H9 (cell line): ENCODE results near the gene MINDY4B. TPM values are rescaled to one million over a fixed set of nuclear protein-coding genes. Genes with fewer than 3 reads are reported as not detected.

Source experiments
- DNase-seq: peaks from one replicate; pipeline ENCODE4 v3.0.0-alpha.2; 2017
- H2AFZ ChIP-seq: one replicate; pipeline ENCODE4 v1.6.1; 2013; ENCODE audit warnings: mild to moderate bottlenecking, low read length, control low read depth, moderate library complexity
- H2AK5ac ChIP-seq: 2 replicates; pipeline ENCODE4 v1.6.1; 2013; ENCODE audit warnings: low read length, control low read depth, mixed read lengths; ENCODE audit not compliant: insufficient read length
- H2BK120ac ChIP-seq: one replicate; pipeline ENCODE4 v1.6.1; 2013; ENCODE audit warnings: low read depth, mild to moderate bottlenecking, low read length, control low read depth, inconsistent platforms; ENCODE audit not compliant: poor library complexity, severe bottlenecking
- H2BK12ac ChIP-seq: 2 replicates; pipeline ENCODE4 v1.6.1; 2013; ENCODE audit warnings: low read length, control low read depth, mixed read lengths, low read depth; ENCODE audit not compliant: insufficient read length
- H2BK15ac ChIP-seq: 2 replicates; pipeline ENCODE4 v1.6.1; 2013; ENCODE audit warnings: low read depth, low read length, control low read depth
- H2BK20ac ChIP-seq: one replicate; pipeline ENCODE4 v1.6.1; 2013; ENCODE audit warnings: low read depth, mild to moderate bottlenecking, low read length, control low read depth, inconsistent platforms; ENCODE audit not compliant: poor library complexity, severe bottlenecking
- H2BK5ac ChIP-seq: 2 replicates; pipeline ENCODE4 v1.6.1; 2013; ENCODE audit warnings: low read length, control low read depth, mixed read lengths; ENCODE audit not compliant: insufficient read length
- H3K14ac ChIP-seq: 2 replicates; pipeline ENCODE4 v1.6.1; 2013; ENCODE audit warnings: low read length, control low read depth; ENCODE audit not compliant: insufficient read depth
- H3K18ac ChIP-seq: 2 replicates; pipeline ENCODE4 v1.6.1; 2013; ENCODE audit warnings: low read depth, mild to moderate bottlenecking, mixed read lengths, low read length, control low read depth; ENCODE audit not compliant: insufficient read length
- H3K23ac ChIP-seq: 2 replicates; pipeline ENCODE4 v1.6.1; 2013; ENCODE audit warnings: low read length, control low read depth, mixed read lengths, low read depth; ENCODE audit not compliant: insufficient read length
- H3K23me2 ChIP-seq: 2 replicates; pipeline ENCODE4 v1.6.1; 2013; ENCODE audit warnings: low read depth, mild to moderate bottlenecking, mixed read lengths, low read length, control low read depth; ENCODE audit not compliant: insufficient read length, poor library complexity, severe bottlenecking
- H3K27ac ChIP-seq: 2 replicates; pipeline ENCODE4 v1.5.1; 2013; ENCODE audit warnings: low read length, control low read depth, mixed read lengths, low read depth; ENCODE audit not compliant: insufficient read length
- H3K27me3 ChIP-seq: 2 replicates; pipeline ENCODE4 v1.6.1; 2013; ENCODE audit warnings: low read length, control low read depth, inconsistent platforms; ENCODE audit not compliant: insufficient read depth
- H3K4ac ChIP-seq: 2 replicates; pipeline ENCODE4 v1.6.1; 2013; ENCODE audit warnings: low read depth, mild to moderate bottlenecking, control low read depth, inconsistent platforms, low read length, moderate library complexity
- H3K4me1 ChIP-seq: 2 replicates; pipeline ENCODE4 v1.6.1; 2013; ENCODE audit warnings: low read length, control low read depth, inconsistent platforms; ENCODE audit not compliant: insufficient read depth
- H3K4me2 ChIP-seq: 2 replicates; pipeline ENCODE4 v1.6.1; 2013; ENCODE audit warnings: low read length, control low read depth, mixed read lengths; ENCODE audit not compliant: insufficient read length, insufficient read depth
- H3K56ac ChIP-seq: 2 replicates; pipeline ENCODE4 v1.6.1; 2013; ENCODE audit warnings: low read depth, mild to moderate bottlenecking, mixed read lengths, low read length, control low read depth; ENCODE audit not compliant: insufficient read length
- H3K79me1 ChIP-seq: 2 replicates; pipeline ENCODE4 v1.6.1; 2013; ENCODE audit warnings: low read depth, mild to moderate bottlenecking, moderate library complexity, low read length, control low read depth, inconsistent platforms; ENCODE audit not compliant: insufficient read depth, poor library complexity, severe bottlenecking
- H3K79me2 ChIP-seq: 2 replicates; pipeline ENCODE4 v1.6.1; 2013; ENCODE audit warnings: low read length, control low read depth, inconsistent platforms; ENCODE audit not compliant: insufficient read depth
- H3K9ac ChIP-seq: 2 replicates; pipeline ENCODE4 v1.6.1; 2013; ENCODE audit warnings: low read length, control low read depth, mixed read lengths; ENCODE audit not compliant: insufficient read length; ENCODE audit errors: extremely low read depth
- H3K9me3 ChIP-seq: one replicate; pipeline ENCODE4 v1.6.1; 2013; ENCODE audit warnings: low read depth, low read length, inconsistent platforms; ENCODE audit not compliant: control insufficient read depth
- H3T11ph ChIP-seq: one replicate; pipeline ENCODE4 v1.6.1; 2013; ENCODE audit warnings: mild to moderate bottlenecking, low read length, control low read depth, inconsistent platforms
- H4K20me1 ChIP-seq: one replicate; pipeline ENCODE4 v1.6.1; 2013; ENCODE audit not compliant: control insufficient read depth, insufficient read length, insufficient read depth
- H4K5ac ChIP-seq: 2 replicates; pipeline ENCODE4 v1.6.1; 2013; ENCODE audit warnings: low read depth, mild to moderate bottlenecking, mixed read lengths, low read length, control low read depth; ENCODE audit not compliant: insufficient read length
- H4K8ac ChIP-seq: replicated peaks from 2 replicates; pipeline ENCODE4 v1.6.1; 2013; ENCODE audit warnings: low read length, control low read depth, mixed read lengths, low read depth; ENCODE audit not compliant: insufficient read length
- H4K91ac ChIP-seq: 2 replicates; pipeline ENCODE4 v1.6.1; 2013; ENCODE audit warnings: low read depth, mild to moderate bottlenecking, moderate library complexity, mixed read lengths, low read length, control low read depth; ENCODE audit not compliant: insufficient read length
- H3K27ac Mint-ChIP-seq, 3 experiments: 2 replicates in 2 of 3; 3 replicates in 1 of 3; pipeline ENCODE4 v1.8.0; 2020 to 2021; ENCODE audit warnings: mixed read lengths in 3 of 3, mild to moderate bottlenecking in 1 of 3, moderate library complexity in 1 of 3
- H3K27me3 Mint-ChIP-seq: 2 replicates; pipeline ENCODE4 v1.8.0; 2021; ENCODE audit warnings: low read depth, mild to moderate bottlenecking, moderate library complexity, mixed read lengths
- H3K36me3 Mint-ChIP-seq, 3 experiments: 2 replicates in 2 of 3; 3 replicates in 1 of 3; pipeline ENCODE4 v1.8.0; 2020 to 2021; ENCODE audit warnings: low read depth in 3 of 3, mixed read lengths in 3 of 3; ENCODE audit not compliant: insufficient read depth in 1 of 3
- H3K4me1 Mint-ChIP-seq, 2 experiments: 2 replicates each; pipeline ENCODE4 v1.8.0; 2020; ENCODE audit warnings: mixed read lengths in 2 of 2
- H3K4me3 Mint-ChIP-seq, 2 experiments: 2 replicates in 1 of 2; 3 replicates in 1 of 2; pipeline ENCODE4 v1.8.0; 2020 to 2021; ENCODE audit warnings: mild to moderate bottlenecking in 2 of 2, mixed read lengths in 2 of 2, moderate library complexity in 1 of 2
- H3K9me3 Mint-ChIP-seq, 2 experiments: 2 replicates in 1 of 2; 3 replicates in 1 of 2; pipeline ENCODE4 v1.8.0; 2020; ENCODE audit warnings: mild to moderate bottlenecking in 2 of 2, mixed read lengths in 2 of 2, moderate library complexity in 1 of 2
- WGBS: extraction: QIAGEN DNeasy Blood & Tissue Kit; methylation state at CpG from one replicate; pipeline ENCODE4 v1.1.7; 2013; ENCODE audit warnings: missing lambda C conversion rate, low lambda C conversion rate, mixed read lengths; ENCODE audit not compliant: insufficient read length; ENCODE audit errors: extremely low coverage; 5-methylcytosine and 5-hydroxymethylcytosine counted together
- total RNA-seq: library from RNA; stranded (reverse); gene quantifications from 2 replicates; pipeline ENCODE4 v1.2.1, GENCODE V29; 2021
- TF ChIP-seq, protein P1 (sequence below): fragments of 200-600 bp; sonication (generic); conservative IDR thresholded peaks from 3 replicates; pipeline ENCODE4 v1.8.0; 2021; ENCODE audit warnings: antibody characterized with exemption, mild to moderate bottlenecking

The MINDY4B gene
- total RNA-seq, 1 experiment from 2014 or later: not detected

DNA sequence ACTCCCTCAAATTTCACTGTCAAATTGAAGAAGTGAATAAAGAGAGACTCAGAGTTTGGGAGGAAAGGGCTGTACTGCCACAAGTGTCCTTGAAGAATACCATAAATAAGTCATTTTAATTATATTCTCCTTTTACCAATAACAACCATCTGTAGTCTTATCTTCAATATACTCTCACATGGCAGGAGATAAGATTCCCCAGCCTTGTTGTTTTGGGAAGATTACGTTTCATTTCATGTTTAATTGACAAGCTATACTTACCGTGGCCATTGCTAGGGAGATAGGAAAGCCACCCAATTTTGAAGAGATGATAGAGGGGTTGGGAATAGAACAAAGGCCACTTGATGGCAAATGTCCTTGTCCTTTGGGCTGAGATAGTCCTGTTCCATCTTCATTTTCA is 2.3 kb downstream of the MINDY4B start:
- no peak overlapping the region for H2AFZ ChIP-seq

More for the DNA sequence above, 2.3 kb downstream of the MINDY4B start:
- Mint-ChIP-seq H3K9me3 (no peaks in the 10 kb centered on the region), H3K27me3 (no peaks in the 10 kb centered on the region; the same call in 1 of the 2 replicates), H3K36me3 (no peaks in the 10 kb centered on the region), H3K4me3 (no peak overlapping the region), H3K27ac (no peak overlapping the region), H3K4me1 (peaks cover 0 to 5% of the 10 kb centered on the region in 2 experiments; a peak in 3 of 4 replicates)
- H4K91ac ChIP-seq: no peak overlapping the region
- no peaks in the 10 kb centered on the region for H3K23me2 ChIP-seq
- no peak overlapping the region for H2BK120ac ChIP-seq
- no peak for DNase-seq
- H3K4ac ChIP-seq: no peak overlapping the region
- H2AK5ac ChIP-seq: no peak overlapping the region
- H3K27me3 ChIP-seq: no peaks in the 10 kb centered on the region
- H2BK15ac ChIP-seq: no peak overlapping the region
- WGBS: no CpG with 5 or more reads among the region's 2 CpGs
- H4K5ac ChIP-seq: no peak overlapping the region
- no peak overlapping the region for H2BK5ac ChIP-seq
- H3K4me1 ChIP-seq: peaks cover 3% of the 10 kb centered on the region; the same call in 1 of the 2 replicates
- H4K20me1 ChIP-seq: no peaks in the 10 kb centered on the region
- no peak overlapping the region for H3K56ac ChIP-seq
- TF ChIP-seq, protein P1, sequence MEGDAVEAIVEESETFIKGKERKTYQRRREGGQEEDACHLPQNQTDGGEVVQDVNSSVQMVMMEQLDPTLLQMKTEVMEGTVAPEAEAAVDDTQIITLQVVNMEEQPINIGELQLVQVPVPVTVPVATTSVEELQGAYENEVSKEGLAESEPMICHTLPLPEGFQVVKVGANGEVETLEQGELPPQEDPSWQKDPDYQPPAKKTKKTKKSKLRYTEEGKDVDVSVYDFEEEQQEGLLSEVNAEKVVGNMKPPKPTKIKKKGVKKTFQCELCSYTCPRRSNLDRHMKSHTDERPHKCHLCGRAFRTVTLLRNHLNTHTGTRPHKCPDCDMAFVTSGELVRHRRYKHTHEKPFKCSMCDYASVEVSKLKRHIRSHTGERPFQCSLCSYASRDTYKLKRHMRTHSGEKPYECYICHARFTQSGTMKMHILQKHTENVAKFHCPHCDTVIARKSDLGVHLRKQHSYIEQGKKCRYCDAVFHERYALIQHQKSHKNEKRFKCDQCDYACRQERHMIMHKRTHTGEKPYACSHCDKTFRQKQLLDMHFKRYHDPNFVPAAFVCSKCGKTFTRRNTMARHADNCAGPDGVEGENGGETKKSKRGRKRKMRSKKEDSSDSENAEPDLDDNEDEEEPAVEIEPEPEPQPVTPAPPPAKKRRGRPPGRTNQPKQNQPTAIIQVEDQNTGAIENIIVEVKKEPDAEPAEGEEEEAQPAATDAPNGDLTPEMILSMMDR: no peak
- no peak overlapping the region for H4K8ac ChIP-seq
- H3K14ac ChIP-seq: no peak overlapping the region
- no peak overlapping the region for H3T11ph ChIP-seq
- H3K27ac ChIP-seq: no peak overlapping the region
- no peak overlapping the region for H3K9ac ChIP-seq
- H2BK12ac ChIP-seq: no peak overlapping the region
- H2BK20ac ChIP-seq: no peak overlapping the region
- H3K23ac ChIP-seq: no peak overlapping the region
- H3K18ac ChIP-seq: no peak overlapping the region
- H3K79me2 ChIP-seq: no peaks in the 10 kb centered on the region
- H3K4me2 ChIP-seq: no peak overlapping the region
- no peaks in the 10 kb centered on the region for H3K9me3 ChIP-seq
- no peaks in the 10 kb centered on the region for H3K79me1 ChIP-seq
